Measurements from ENCODE around the gene SLC35B1.

- TF ChIP-seq POLR2A (IDR thresholded peaks at IDR 0.05) (no peak), CTCF (IDR thresholded peaks at IDR 0.05) (no peak), POLR2AphosphoS5 (IDR thresholded peaks at IDR 0.05; ENCODE audit: insufficient read depth in 1 of 2, low read depth in 1 of 2) (no peak)
Measured at GRCh38 chr17:49659661-49660382, 47.9 kb downstream of the SLC35B1 start.

Measured in vagina (tissue), 2 donors.